ENCODE measurements around the gene SIK2.

Gene SIK2

GRCh38 chr11:111624608-111625007 is 22.4 kb downstream of the SIK2 start:
- no peak for DNase-seq (ENCODE audit: extremely low spot score)
- ChIA-PET CTCF (no interaction called here), POLR2A (no interaction called here)
- TF ChIP-seq CTCF (IDR thresholded peaks at IDR 0.05; ENCODE audit: control extremely low read depth, extremely low read depth, low read depth, missing control alignments): no peak

- ChIA-PET POLR2A (no interaction called here), CTCF (no interaction called here)
- DNase-seq (ENCODE audit: extremely low spot score): no peak
- TF ChIP-seq CTCF (IDR thresholded peaks at IDR 0.05; ENCODE audit: control extremely low read depth, extremely low read depth, low read depth, missing control alignments): no peak
Measured at GRCh38 chr11:111627591-111627990, 25.3 kb downstream of the SIK2 start.

GRCh38 chr11:111629499-111629898 is 27.2 kb downstream of the SIK2 start:
- no peak for DNase-seq (ENCODE audit: extremely low spot score)
- no peak for TF ChIP-seq CTCF (IDR thresholded peaks at IDR 0.05; ENCODE audit: control extremely low read depth, extremely low read depth, low read depth, missing control alignments)
- POLR2A ChIA-PET: no interaction called here
- CTCF ChIA-PET: no interaction called here

GRCh38 chr11:111631024-111631665 is 28.9 kb downstream of the SIK2 start:
- no peak for TF ChIP-seq CTCF (IDR thresholded peaks at IDR 0.05; ENCODE audit: control extremely low read depth, extremely low read depth, low read depth, missing control alignments)
- ChIA-PET POLR2A (no interaction called here), CTCF (interaction anchor here (0.9 to 1.3 kb wide), 6 partner anchors 12 to 45 kb away, joined by 3 to 6 read pairs (median 4); partner anchors contain the start of gene SIK2)
- DNase-seq (ENCODE audit: extremely low spot score): no peak

GRCh38 chr11:111631666-111632039 is 29.4 kb downstream of the SIK2 start:
- ChIA-PET POLR2A (no interaction called here), CTCF (interaction anchor here (0.9 to 1.3 kb wide), 2 partner anchors 20 to 27 kb away, joined by 3 to 6 read pairs; no protein-coding TSS in a partner anchor)
- no peak for TF ChIP-seq CTCF (IDR thresholded peaks at IDR 0.05; ENCODE audit: control extremely low read depth, extremely low read depth, low read depth, missing control alignments)
- DNase-seq (ENCODE audit: extremely low spot score): no peak

- POLR2A ChIA-PET: no interaction called here
- CTCF ChIA-PET: interaction anchor here (0.7 to 1.4 kb wide), 5 partner anchors 8 to 132 kb away, joined by 3 to 4 read pairs (median 4); partner anchors contain the start of gene SIK2
- no peak for TF ChIP-seq CTCF (IDR thresholded peaks at IDR 0.05; ENCODE audit: control extremely low read depth, extremely low read depth, low read depth, missing control alignments)
- no peak for DNase-seq (ENCODE audit: extremely low spot score)
Measured at GRCh38 chr11:111632516-111633220, 30.4 kb downstream of the SIK2 start.
